Measurements from ENCODE around the gene PLAAT4.
"Not testable (repeated sequence)": the region's sequence is repeated elsewhere in the genome, so short reads cannot be mapped to it uniquely, and the experiment has no call there.

The PLAAT4 gene

GRCh38 chr11:63511048-63511748 is 25.4 kb upstream of the PLAAT4 start:
- DNase-seq (ENCODE audit: low read depth): no peak

DNA sequence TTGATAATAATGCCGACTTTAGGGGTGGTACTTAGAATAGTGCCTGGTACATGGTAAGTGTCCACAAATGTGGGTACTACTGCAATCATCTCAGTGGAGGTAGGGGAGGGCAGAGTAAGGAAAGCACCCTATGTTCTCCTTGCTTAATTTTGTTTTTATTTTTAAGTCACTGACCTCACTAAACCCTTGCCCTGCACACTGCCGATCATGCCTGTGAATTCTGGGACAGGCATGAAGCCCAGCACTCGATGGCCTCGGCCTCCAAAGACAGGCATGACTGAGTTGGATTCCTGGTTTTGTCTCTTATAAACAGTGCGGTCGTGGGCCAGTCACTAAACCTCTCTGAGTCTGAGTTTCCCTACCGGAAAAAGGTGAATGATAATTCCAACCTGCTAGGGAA is 23.8 kb upstream of the PLAAT4 start:
- no peak for DNase-seq (ENCODE audit: low read depth)

GRCh38 chr11:63516109-63516508 is 20.5 kb upstream of the PLAAT4 start:
- no peak for DNase-seq (ENCODE audit: low read depth)

DNA sequence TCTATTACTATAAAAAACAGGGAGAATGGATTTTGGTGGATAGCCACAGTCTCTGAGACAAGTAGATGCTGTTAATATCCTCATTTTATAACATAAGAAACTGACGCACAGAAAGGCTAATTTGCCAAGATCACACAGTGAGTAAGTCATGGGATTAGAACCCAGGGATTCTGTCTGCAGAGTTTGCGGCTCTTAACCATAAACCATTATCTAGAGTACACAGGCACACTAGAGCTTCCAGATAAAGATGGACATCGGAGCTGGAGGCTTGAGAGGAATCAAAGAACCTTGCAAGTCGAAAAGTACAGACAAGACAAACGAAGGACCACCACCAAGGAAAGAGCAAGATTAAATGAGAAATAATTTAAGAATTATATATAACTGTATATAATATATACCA is 19.5 kb upstream of the PLAAT4 start:
- DNase-seq (ENCODE audit: low read depth): no peak

GRCh38 chr11:63518548-63518947 is 18.1 kb upstream of the PLAAT4 start:
- no peak for DNase-seq (ENCODE audit: low read depth)

- DNase-seq (ENCODE audit: low read depth): no peak
These were observed 15.9 kb upstream of the PLAAT4 start for GRCh38 chr11:63520606-63521170.

DNA sequence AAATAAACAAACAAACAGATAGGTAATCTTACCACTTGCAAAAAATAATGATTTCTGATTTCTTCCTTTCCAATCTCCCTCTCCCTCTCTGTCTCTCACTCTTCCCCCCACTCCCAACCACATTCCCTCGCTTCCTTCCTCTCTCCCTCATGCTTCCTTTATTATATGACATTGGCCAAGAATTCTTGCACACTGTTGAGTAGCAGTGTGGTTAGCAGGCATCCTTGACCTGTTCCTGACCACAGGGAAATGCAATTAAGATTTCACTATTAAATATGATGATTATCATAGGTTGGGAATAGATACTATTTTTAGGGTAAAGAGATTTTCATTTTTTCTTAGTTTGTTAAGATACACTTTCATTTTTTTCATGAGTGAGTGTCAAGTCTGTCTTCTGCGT is 14.7 kb upstream of the PLAAT4 start:
- DNase-seq (ENCODE audit: low read depth): no peak

GRCh38 chr11:63523151-63523550 is 13.5 kb upstream of the PLAAT4 start:
- DNase-seq (ENCODE audit: low read depth): no peak

DNA sequence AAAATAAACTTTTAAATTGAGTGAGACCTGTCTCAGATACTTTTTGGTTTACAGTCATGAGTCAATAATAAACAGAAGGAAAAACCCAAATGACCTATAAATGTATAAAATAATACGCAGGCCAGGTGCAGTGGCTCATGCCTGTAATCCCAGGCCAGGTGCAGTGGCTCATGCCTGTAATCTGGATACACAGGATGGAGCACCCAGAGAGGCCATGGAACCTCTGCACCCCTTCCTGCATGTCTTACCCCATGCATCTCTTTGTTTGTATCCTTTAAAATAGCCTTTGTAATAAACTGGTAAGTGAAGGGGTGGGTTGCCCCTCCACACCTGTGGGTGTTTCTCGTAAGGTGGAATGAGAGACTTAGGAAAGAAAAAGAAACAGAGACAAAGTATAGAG is 8.9 kb upstream of the PLAAT4 start:
- DNase-seq (ENCODE audit: low read depth): no peak

GRCh38 chr11:63528156-63528555 is 8.5 kb upstream of the PLAAT4 start:
- DNase-seq (ENCODE audit: low read depth): not testable (repeated sequence)

- DNase-seq (ENCODE audit: low read depth): not testable (repeated sequence)
These were observed 7.8 kb upstream of the PLAAT4 start for GRCh38 chr11:63528729-63529278.

- DNase-seq (ENCODE audit: low read depth): not testable (repeated sequence)
These were observed 7.2 kb upstream of the PLAAT4 start for GRCh38 chr11:63529373-63529772.

- DNase-seq (ENCODE audit: low read depth): no peak
These were observed 6.6 kb upstream of the PLAAT4 start for GRCh38 chr11:63530021-63530420.

DNA sequence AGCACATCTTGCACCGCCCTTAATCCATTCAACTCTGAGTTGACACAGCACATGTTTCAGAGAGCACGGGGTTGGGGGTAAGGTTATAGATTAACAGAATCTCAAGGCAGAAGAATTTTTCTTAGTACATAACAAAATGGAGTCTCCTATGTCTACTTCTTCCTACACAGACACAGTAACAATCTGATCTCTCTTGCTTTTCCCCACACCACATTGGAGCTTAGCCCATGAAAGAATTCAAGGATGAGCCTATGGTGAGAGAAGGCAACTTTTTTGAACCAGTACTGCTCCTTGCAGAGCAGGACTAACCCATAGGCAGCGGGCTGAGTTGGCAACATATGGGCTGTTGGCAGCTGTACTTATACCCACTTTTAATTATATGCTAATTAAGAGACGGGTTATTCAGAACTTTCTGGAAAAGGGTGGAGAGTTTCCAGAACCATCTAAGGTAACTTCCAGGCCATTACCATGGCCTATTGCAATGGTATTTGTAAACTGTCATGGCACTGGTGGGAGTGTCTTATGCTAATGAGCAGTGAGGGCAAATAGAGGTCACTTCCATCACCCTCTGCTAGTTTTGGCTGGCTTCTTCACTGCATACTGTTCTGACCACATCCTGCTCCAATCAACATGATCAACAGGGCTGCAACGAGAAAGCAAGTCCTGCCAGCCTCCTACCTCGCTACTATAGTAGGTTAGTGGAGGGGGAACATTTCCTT is 5.4 kb upstream of the PLAAT4 start:
- DNase-seq (ENCODE audit: low read depth): not testable (repeated sequence)

DNA sequence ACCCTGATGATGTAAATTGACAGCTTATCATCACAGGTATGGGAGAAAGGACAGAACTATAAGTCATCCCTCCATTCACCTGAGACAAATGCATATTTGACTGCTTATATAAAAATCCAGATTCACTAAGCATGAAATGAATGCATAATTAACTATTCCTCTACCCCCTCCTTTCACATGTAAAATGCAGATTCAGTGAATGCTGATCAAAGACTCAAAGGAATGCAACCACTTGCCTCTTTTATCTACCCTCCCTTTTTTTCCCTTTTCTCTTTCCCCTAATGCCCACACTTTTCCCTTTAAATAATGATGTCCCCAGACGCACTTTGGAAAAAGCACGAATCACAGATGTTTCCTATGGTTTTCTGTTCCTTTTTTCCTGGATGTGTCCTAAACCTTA is 4.5 kb upstream of the PLAAT4 start:
- no peak for DNase-seq (ENCODE audit: low read depth)

GRCh38 chr11:63532799-63533475 is 3.7 kb upstream of the PLAAT4 start:
- no peak for DNase-seq (ENCODE audit: low read depth)

DNA sequence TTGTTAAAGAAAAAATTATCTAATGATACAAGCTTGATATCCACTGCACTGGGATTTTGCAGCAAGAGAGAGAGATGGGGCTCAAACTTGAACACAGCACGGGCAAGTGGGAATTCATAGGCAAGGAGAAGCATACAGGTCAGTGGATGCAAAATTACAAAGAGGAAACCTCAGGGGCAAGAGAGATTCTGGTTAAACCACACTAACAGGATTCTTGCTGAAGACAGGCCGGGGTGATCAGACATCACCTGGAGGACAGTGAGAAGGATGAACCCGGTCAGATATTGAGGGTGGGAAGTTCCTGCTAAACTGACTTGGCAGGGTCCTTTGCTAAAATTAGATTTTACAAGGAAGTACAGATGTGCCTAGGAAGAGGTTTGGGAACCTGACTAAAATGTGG is 2.5 kb upstream of the PLAAT4 start:
- no peak for DNase-seq (ENCODE audit: low read depth)

DNA sequence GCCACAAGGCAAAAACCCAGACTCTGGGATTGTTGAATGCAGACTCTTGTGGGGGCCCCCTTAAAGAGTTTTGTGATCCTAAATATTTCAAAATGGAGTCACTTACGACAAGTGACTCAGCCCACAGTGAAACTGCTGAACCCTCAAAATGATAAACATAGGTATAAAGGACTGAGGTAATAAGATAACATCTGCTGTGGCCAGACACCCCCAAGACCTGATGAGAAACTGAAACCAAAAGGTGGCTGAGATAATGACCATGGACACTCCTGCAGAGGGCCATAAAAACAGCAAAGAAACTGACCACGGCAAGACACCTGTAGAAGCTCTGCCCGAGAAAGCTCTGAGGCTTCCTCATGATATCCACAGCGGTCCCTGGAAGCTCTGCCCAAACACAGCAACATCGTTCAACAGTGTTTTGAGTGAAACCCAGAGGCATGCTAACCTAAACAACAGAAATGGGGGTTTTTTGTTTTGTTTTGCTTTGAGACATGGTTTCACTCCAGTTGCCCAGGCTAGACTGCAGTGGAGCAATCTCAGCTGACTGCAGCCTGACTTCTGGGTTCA is 1.6 kb upstream of the PLAAT4 start:
- DNase-seq (ENCODE audit: low read depth): no peak

GRCh38 chr11:63535734-63536133 is 874 bp upstream of the PLAAT4 start:
- no peak for DNase-seq (ENCODE audit: low read depth)

DNA sequence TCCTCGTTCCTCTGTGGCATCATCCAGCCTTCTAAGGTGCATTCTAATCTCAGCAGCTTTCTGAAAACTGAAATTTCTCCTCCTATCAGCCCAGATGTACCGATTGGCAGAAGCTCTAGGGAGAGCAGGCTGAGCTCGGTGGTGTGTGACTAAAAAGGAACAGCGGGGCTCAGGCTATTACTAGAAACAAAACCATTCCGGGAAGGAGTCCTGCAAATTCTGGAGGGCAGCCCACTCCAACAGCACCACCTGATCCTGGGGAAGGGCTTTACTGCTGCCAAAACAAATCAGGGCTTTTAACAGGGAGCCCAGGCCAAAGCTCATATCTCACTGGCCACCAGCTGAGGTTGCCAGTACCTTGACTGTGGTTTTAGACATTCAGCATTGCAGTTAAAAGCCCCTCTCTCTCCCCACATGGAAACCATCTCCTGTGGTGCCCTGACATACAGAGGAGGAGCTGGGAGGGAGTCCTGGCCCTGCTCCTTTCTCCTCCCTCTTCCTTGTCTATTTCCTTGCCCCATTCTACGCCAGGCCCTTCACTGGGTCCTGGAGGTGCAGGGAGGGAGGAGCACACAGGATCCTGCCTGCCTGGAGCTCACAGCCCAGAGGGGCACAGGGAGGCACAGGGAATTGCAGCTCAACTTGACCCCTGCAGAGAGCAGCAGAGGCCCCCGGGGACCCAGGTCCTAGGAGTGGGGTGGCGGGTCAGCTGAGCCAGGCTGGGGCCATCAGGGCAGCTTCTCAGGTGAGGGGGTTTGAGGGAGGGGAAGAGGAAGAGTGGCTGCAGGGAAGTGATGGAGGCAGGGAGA is 889 bp downstream of the PLAAT4 start:
- DNase-seq (ENCODE audit: low read depth): no peak

- not testable (repeated sequence) for DNase-seq (ENCODE audit: low read depth)
These were observed 5.9 kb downstream of the PLAAT4 start for GRCh38 chr11:63542506-63542905.

Measured in activated T-helper 9 cell treated with anti-CD3 and anti-CD28 coated beads, Interleukin-2, amount 50 U/mL, for 16 hours (primary cell).